Stimulated activated CD8-positive, alpha-beta memory T cell treated with anti-CD3 and anti-CD28 coated beads, Interleukin-12 subunit alpha, Interleukin-12 subunit beta, amount 100 ng/mL, for 4 hours (primary cell): ENCODE data around the gene TRPM4.
A peak's percentile ranks its signal among the peaks of the same experiment; 100 is the strongest.
"Not testable (repeated sequence)": the region's sequence is repeated elsewhere in the genome, so short reads cannot be mapped to it uniquely, and the experiment has no call there.

Experiments used
- DNase-seq: peaks from one replicate; pipeline ENCODE4 v3.0.0-alpha.2; 2020; ENCODE audit warnings: low read depth

Gene TRPM4

DNA sequence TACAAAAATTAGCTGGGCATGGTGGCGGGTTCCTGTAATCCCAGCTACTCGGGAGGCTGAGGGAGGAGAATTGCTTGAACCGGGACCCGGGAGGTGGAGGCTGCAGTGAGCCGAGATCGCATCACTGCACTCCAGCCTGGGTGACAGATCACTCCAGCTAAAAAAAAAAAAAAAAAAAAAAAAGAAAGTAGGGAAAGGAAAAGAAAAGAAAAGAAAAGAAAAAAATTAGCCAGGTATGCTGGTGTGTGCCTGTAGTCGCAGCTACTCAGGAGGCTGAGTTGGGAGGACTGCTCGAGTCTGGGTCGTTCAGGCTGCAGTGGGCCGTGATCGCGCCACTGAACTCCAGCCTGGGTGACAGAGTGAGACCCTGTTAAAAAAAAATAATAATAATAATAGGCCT lies 30.4 kb upstream of the TRPM4 start:
- DNase-seq, result not testable (repeated sequence)

DNA sequence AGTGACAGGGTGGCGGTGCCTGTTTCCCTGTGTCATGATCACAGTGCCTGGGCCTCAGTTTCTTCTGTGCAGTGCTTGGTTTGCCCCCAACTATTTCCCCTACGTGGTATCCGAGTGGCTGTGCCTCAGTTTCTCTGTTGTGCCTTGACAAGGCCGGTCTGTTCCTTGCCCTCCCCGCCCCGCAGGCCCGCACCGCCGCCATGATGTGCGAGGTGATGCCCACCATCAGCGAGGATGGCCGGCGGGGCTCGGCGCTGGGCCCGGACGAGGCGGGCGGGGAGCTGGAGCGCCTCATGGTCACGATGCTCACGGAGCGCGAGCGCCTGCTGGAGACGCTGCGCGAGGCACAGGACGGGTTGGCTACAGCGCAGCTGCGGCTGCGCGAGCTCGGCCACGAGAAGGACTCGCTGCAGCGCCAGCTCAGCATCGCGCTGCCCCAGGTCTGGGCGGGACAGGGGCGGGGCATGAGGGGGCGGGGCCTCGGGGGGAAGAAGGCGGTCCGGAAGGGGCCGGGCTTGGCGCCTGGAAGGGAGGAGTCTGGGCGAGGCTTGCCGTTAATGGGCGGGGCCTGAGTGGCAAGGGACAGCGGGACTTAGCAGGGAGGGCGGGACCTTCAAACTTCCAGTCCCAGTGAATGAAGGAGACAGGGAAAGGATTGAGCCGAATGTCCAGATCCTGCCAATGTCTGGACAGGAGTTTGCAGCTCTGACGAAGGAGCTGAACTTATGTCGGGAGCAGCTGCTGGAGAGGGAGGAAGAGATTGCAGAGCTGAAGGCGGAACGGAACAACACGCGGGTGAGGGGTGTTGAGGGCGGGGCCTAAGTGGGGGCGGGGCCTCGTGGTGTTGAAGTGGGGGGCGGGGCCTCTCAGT lies 29.7 kb upstream of the TRPM4 start:
- DNase-seq, result peak; percentile 90

DNA sequence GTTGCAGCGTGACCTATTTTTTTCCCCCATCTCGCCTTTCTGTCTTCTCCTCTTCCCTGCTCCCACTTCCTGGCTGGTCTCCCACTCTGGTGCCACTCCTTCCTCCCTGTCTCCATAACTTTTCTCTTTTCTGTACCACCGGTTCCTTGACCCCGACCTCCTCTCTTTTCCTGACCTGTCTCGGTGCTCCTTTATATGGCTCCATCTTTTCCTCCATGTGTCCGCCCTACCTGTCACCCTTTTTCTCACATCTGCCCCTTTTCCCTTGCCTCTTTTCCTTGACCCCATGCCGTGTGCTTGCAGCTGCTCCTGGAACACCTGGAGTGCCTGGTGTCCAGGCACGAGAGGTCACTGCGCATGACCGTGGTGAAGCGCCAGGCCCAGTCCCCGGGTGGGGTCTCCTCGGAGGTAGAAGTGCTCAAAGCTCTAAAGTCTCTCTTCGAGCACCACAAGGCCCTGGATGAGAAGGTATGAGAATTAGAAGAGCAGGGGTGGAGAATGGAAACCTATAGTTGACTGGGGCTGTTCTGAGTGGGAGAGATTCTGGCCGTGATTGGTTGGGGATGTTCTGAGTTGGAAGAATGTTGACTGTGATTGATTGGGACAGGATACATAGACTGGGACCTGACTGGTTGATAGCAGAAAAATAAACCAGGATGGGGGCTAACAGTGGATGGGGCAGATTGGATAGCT lies 28.9 kb upstream of the TRPM4 start:
- DNase-seq, result no peak

DNA sequence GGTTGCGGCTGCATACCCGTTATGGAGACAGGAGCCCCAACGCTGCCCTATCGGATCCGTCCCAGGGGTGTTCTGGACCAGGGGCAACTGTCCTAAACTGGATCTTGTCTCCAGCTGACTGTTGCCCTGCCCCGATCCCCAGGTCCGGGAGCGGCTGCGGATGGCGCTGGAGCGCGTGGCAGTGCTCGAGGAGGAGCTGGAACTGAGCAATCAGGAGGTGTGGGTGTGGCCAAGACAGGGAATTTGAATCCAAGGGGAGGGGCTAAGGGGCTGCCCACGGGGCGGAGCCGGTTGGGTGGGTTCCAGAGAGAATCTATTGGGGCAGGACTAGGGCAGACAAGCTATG lies 28.4 kb upstream of the TRPM4 start:
- no peak for DNase-seq

DNA sequence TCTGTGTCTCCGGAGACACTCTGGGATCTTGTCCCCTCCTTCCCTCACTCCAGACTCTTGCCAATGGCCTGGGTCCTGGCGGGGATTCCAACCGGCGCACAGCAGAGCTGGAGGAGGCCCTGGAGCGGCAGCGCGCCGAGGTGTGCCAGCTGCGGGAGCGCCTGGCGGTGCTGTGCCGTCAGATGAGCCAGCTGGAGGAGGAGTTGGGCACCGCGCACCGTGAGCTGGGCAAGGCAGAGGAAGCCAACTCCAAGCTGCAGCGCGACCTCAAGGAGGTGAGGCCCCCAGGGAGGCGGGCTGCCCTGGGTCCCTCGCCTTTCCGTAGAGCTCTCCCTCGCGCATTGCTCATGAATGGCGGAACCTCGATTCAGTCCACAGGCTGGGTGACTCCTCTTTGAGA lies 27.3 kb upstream of the TRPM4 start:
- DNase-seq, result no peak

DNA sequence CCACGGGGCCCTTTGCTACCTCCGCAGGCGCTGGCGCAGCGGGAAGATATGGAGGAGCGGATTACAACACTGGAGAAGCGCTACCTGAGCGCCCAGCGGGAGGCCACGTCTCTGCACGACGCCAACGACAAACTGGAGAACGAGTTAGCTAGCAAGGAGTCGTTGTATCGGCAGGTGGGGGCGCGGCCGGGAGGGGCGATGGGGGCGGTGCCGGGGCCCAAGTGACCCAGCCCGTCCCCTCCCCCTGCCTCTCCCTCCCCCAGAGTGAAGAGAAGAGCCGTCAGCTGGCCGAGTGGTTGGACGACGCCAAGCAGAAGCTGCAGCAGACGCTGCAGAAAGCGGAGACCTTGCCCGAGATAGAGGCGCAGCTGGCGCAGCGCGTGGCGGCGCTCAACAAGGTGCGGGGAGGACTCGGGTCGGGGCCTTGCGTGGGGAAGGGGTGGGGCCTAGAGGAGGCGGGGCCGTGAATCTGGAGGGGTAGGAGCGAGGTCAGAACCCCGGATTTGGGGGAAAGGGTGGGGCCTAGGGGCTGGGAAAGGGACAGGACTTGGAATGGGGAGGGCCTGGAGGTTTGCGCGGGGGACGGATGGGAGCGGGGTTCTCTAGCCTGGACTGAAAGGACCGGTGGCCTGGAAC lies 24.5 kb upstream of the TRPM4 start:
- no peak for DNase-seq

DNA sequence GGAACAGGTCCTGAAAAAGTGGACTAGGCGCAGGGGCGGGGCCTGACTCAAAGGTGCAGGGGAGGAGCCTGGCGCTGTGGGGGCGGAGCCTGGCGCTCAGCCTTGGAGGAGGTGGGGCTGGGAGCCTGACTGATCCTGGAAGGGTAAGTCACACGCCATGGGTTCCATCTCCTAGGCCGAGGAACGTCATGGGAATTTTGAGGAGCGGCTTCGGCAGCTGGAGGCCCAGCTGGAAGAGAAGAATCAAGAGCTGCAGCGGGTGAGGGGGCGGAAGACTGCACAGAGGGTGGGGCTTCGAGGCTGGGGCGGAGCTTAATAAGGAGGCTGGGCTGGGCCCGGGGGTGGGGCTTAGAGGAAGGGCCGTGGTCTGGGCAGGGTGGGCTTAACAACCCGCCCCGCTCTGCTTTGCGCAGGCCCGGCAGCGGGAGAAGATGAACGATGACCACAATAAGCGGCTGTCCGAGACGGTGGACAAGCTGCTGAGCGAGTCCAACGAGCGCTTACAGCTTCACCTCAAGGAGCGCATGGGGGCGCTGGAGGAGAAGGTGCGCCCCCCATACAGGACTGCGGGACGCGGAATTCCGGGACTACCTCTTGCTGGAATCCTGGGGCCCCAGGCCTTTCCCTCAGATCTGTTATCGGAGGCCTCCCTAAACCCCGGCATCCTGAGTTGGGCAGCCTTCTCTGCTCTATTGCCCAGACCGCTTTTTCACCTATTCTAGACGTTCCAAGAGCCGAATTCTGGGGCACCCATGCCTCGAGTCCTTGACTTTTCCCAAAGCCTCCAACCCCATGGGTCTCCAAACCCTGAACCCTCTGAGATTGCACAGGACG lies 23.8 kb upstream of the TRPM4 start:
- DNase-seq, result no peak

DNA sequence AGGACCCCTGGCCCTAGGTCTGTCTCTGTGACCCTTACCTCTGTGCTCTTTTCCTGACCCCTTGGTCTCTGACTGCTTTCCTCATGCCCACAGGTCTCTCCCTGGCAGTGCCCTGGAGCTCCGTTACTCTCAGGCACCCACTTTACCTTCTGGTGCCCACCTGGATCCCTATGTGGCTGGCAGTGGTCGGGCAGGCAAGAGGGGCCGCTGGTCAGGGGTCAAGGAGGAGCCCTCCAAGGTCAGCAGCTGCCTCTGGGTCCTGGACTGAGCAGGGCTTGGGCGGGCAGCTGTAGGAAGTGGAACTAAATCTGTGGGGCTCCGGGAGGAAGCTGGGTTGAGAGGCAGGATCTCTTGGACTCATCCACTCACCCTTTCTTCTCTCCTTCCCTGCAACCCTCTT lies 21.9 kb upstream of the TRPM4 start:
- DNase-seq, result no peak

DNA sequence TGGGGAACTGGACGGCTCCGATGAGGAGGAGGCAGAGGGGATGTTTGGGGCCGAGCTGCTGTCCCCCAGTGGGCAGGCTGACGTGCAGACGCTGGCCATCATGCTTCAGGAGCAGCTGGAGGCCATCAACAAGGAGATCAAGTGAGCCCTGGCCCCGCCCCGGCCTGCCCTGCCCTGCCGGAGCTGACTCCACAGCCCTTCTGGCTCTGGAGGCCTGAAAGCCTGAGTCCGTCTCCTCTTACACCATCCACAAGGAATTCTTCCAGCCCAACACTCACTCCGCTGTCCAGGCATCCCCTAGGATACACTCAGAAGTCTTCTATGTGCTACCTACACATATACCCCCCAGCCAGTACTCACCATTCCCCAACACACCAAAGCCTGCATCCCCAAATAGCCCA lies 20.8 kb upstream of the TRPM4 start:
- DNase-seq, result no peak

DNA sequence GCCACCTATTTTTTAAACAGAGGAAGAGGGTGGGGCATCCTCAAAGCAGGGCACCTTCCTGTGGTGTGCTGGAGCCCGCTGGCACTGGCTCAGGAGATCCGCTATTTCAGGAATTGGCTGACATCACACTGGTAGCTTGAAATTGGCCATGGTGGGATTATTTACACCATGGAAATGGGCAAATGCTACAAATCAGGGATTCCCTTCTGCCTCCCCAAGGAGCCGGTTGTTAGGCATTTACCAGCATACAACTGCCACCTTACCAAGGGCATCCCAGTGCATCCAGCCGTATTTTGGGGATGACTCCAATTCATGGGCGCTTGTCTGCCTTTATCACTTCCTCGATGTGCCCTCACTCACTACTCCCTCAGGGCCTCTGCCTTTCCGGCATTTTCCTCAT lies 16.6 kb upstream of the TRPM4 start:
- DNase-seq, result no peak

DNA sequence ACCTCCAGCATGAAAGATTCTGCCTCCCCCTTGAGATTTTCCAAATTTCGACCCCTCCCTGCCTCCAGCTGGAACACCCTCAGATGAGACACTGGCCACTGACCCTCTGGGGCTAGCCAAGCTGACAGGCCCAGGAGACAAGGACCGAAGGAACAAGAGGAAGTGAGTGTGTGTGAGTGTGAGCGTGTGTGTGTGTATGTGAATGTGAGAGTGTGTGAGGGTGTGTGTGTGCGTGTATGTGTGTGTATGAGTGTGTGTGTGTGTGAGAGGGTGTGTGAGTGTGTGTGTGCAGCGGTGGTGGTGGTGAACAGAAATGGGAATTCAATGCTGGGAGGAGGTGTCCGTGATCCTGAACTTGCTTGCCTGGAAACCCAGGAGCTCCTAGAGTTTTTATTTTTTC lies 16.2 kb upstream of the TRPM4 start:
- DNase-seq, result no peak

DNA sequence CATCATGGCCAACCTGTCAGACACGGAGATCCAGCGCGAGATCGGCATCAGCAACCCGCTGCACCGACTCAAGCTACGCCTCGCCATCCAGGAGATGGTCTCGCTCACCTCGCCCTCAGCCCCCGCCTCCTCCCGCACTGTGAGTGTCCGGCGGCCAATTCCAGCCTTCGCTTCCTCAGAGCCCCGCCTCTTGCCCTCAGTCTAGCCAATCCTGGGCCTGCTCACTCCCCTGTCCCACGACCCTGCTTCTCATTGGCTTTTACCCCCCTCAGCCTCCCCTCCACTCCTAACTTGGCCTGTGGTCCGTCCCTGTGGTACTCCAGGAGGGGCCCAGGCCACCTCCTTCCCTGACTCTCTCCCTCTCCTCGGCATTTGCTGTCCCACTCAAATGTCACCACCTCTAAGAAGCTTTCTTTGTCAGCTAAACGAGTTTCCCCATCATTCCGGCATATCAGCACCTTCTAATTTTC lies 14.7 kb upstream of the TRPM4 start:
- no peak for DNase-seq

DNA sequence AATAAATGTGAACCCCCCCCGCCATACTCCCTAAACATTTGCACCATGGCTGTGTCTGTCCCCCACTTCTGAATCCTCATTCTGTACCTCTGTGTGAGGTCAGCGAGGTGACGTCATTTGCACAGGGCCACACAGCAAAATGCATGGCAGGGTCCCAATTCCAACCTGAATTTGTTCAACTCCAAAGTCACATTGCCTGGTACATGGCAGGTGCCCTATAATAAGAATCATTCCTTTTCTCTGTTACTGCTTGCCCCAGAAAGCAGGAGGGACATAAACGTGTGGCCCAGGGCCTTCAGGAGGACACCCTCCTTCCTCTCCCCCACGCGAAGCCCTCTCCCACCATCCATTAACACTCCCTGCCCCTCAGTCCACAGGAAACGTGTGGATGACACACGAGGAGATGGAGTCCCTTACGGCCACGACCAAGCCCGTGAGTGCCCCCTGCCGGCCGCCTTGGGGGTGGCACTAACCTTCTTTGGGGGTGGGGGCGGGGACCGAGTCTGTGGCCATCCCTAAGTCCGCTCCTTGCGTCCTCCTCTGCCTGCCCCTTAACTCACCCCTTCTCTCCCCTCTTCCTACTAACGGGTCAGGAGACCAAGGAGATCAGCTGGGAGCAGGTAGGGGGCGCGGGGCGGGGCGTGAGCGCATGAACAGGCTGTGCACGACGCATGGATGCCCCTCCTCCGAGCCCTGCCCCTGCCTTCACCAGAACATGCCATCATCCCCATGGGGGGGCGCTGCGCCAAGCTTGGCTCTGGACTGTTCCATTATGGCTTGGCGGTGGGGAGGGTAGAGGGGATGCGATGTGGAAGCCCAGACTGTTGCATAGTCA lies 11.8 kb upstream of the TRPM4 start:
- peak; percentile 56 for DNase-seq

DNA sequence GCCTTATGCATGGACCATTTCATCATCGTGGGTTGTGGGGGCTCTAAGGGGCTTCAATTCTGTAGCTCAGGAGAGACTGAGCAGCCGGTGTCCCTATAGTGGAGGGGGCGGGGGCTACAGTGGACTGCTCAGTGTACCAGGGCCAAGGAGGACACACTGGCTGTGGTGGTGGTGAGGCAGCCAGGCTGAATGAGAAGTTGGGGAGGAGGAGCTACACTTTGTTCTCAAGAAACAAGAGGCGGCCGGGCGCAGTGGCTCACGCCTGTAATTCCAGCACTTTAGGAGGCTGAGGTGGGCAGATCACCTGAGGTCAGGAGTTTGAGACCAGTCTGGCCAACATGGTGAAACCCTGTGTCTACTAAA lies 11.2 kb upstream of the TRPM4 start:
- not testable (repeated sequence) for DNase-seq

DNA sequence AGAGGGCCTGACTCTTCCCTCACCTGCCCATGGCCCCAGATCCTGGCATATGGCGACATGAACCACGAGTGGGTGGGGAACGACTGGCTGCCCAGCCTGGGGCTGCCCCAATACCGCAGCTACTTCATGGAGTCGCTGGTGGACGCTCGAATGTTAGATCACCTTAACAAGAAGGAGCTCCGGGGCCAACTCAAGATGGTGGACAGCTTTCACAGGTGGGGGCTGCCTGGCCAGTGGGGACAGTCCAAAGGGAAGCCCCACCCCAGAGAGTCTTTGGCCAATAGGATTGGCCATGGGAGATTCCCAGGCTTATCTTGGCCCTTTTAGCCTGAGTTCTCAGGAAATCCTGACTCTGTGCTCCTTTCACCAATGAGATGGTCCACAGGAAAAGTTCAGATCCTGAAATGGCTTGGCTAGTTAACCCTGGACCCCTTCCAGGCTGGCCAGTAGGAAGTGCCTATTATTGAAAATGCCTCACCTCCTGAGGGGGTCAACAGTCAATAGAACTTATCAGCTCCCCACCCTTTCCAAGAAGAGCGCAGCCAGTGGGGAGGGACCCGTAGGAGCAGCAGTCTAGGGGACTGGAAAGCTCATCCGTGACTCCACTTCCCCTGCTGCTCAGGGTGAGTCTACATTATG lies 9.4 kb upstream of the TRPM4 start:
- DNase-seq, result no peak

DNA sequence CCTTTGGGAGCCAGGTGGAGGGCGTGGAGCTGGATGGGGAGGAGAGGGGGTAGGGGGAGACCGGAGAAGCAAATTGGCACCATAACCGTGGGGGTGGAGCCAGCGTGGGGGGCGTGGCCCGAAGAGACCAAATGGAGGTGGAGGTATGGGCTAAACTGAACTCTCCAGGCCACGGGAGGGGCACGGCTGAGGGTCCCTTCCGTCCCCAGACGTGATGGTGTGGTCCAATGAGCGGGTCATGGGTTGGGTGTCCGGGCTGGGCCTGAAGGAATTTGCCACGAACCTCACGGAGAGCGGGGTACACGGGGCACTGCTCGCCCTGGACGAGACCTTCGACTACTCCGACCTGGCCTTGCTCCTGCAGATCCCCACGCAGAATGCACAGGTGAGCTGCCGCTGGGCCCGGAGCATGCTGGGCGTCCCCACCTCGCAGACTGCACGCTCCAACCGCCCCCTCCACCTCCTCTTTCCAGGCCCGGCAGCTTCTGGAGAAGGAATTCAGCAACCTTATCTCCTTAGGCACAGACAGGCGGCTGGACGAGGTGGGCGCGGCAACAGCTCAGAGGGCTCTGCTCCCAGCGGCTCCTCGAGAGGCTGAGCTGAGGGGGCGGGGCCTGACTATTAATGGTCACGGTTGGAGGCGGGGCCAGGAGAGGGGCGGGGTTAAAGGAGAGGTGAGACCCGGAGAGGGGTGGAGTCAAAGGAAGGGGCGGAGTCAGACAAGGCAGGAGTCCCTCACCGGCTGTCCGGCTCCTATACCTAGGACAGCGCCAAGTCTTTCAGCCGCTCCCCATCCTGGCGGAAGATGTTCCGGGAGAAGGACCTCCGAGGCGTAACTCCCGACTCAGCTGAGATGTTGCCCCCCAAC lies 8.6 kb upstream of the TRPM4 start:
- DNase-seq, result peak; percentile 41

DNA sequence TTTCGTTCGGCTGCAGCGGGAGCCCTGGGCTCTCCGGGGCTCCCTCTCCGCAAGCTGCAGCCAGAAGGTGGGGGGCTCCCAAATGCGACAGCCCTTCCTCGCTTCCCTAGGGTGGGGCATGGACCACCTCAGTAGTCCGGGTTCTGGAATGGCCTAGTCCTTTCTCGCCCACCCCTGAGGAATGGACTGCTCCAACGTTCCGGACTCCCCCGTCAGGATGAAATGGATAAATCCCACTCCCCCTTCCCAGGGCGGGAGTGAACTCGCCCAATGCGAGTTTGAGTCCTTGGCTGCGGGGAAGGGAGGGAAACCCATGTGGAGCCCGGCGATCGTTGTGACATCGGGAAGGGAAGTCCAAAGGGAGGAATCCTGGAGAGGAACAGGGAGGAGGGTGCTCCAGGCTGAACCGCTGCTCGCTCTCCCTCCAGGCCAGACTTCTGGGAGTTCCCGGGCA lies 7.9 kb upstream of the TRPM4 start:
- no peak for DNase-seq

DNA sequence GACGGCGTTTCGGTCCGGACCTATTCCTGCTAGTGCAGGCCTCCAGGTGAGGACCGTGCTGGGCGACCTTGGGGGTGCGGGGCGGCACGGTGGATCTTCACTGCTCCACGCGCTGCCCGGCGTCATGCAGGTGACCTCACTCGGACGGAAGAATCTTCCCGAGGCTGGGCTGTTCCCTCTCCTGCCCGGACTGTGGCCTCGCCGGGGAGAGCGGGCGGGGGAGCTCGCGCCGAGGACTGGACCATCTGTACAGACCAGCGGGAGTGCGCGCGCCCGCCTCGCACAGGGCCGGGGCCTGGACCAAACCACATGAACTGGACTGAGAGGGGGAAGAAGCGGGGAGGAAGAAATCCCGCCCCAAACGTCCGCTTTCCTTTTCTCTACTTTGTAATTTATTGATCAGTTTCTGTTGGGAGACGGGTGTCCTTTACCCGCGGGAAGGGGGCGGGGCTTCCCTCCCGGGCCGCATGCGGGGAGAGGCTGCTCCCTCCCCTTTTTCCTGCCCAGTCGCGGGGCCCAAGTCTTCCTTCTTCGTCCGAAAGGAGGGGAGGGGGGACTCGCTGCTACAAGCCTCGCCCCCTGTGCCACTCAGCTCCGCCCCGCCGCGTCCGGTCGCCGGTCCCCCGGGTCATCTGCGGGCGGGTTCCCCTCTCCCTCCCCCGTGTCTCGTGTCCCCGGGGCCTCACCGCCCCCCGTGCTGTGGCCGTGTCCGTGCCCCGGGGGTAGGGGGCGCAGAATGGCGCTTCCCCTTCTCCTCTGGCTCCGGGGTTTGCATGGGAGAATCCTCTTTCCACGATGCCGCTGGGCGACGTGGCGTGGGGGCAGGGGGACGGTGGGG lies 7.3 kb upstream of the TRPM4 start:
- no peak for DNase-seq

DNA sequence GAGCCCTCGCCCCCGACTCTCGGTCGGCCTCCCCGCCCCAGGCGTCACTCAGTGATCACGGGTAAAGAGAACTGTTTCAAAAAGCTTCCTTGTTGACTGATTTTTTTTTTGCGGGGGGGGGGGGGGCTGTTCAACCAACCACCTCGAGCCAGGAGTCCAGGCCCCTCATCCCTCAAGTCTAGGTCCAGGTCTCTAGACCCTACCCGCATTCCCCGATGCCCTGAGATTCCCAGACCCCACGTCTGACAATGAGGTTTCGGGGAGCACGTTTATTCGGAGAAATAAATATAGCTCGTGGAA lies 6.7 kb upstream of the TRPM4 start:
- no peak for DNase-seq
